Activated T-cell treated with anti-CD3 and anti-CD28 coated beads for 4 hours (primary cell): ENCODE data around the gene CYP19A1.

Source experiments
- DNase-seq: peaks from one replicate; pipeline ENCODE4 v3.0.0-alpha.2; 2020

CYP19A1 gene

DNA sequence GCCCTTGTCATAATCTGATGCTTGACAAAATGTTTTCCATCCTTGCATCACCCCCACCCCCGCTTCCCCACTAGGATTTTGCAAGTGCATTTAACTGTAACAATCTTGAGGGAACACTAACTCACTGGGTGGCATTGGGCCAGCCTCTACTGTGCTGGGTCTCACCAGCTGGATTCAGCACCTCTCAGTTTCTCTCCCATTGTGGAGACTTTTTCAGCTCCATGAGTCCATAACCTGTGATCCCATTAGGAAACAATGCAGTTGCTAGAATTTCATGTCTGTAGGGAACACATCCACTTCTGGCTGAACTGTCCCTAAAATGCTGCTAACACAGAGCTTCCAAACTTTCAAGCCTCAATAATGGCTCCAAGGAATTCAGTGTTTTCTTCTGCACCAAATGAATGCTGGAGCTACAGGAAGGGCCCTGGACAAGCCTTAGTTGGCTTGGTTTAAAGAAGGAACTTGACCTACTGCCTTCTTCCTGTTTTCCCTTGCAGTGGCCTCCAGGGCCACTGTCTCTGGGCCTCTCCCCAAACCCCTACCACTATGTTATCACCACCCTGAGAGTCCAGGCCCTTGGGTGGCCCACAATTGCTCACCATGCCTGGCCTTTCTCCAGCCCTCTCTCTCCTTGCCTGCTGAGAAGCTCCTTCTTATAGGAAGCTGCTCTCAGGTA is 15.6 kb downstream of the CYP19A1 start:
- DNase-seq, result no peak

DNA sequence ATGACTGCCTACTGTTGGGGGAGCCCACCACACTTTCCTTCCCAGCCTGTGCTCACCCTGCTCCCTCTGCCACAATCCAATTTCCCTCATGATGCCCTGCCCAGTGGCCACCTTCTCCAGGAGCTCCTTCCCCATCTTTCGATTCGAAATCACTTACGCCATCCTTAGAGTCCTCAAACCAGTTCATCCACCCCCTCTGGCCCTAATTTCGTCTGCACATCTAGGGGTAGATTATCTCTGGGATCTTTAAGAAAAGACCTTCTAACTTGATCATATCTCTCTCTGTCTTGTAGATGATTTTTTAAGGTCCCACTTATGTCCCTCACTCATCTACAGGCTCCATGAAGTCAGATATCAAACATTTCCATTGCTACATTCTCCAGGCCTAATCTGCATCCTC is 17.1 kb downstream of the CYP19A1 start:
- DNase-seq, result no peak

DNA sequence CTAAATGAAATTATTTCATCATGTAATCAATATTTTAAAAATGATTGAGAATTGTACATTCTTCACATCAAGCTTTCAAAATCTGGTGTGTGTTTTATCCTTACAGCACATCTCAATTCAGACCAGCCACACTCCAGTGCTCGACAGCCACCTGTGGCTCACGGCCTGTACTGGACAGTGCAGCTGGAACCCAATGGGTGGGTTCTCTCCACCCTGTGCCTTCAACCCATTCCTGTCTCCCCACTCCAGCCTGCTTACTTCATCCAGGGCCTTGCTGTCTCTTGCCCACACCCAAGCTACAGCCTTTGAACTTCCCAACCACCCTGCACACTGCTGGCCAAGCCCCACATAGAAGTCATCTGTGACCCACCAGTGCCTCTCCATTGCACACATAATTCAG is 17.6 kb downstream of the CYP19A1 start:
- DNase-seq, result no peak

- no peak for DNase-seq
Measured at GRCh38 chr15:51319539-51319938, 18.9 kb downstream of the CYP19A1 start.

GRCh38 chr15:51318382-51319150 is 19.8 kb downstream of the CYP19A1 start:
- no peak for DNase-seq

DNA sequence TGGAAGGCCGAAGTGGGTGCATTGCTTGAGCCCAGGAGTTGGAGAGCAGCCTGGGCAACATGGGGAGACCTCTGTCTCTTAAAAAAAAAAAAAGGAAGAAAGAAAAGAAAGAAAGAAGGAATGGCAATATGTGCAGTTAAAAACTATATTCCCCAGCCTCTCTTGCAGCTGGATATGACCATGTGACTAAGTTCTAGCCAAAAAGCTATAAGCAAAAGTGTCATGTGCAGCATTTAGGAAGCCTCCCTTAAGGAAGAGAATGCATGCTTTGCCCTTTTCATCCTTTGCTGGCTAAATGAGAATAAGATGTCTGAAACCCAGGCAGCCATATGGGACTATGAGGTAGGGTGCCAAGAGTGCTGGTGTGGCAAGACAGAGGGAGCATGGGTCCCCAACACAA is 21.8 kb downstream of the CYP19A1 start:
- no peak for DNase-seq

- no peak for DNase-seq
Measured at GRCh38 chr15:51315726-51316125, 22.7 kb downstream of the CYP19A1 start.

GRCh38 chr15:51314391-51315337 is 23.7 kb downstream of the CYP19A1 start:
- DNase-seq, result no peak

GRCh38 chr15:51313644-51314280 is 24.6 kb downstream of the CYP19A1 start:
- DNase-seq, result no peak

- DNase-seq, result no peak
Measured at GRCh38 chr15:51313074-51313393, 25.4 kb downstream of the CYP19A1 start.

DNA sequence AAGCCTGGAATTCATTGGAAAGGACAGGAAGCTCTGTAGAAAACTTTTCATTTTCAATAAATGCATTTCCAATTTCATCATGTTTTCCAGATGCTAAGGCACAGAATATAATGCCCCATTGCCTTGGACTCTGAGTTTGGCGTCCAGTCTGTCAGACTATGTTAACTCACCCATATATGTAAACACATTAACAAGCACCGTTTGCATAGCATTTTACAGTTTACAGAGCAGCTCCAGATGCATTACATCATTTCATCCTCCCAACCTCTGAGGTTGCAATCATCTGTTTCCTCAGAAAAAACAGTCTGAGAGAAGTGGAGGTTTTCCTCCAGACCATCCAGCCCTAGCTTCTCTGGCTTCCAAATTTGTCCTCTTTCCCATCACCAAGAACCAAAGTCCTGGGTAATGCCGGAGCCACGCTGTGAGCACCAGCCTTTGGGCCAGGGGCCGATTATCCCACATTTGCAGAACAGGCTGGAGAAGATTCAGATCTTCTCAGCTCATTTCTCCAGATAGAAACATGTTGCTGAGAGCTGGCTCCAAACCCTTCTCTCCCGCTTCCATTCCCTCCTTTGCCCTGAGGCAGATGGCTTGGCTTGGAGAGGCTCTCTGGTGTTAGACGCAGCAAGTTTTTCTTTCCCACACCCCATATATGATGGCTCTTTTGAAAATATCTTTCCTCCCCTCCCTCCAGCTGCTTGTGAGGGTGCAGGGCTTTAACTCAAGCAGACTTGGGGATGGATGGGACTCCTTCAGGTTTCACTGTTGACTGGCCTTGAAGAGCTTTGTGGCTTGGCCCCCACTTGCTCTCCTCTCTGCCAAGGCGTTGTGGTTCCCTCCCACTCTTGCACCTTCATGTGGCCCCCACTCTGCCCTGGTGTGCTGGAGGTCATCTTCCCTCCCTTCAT is 26.0 kb downstream of the CYP19A1 start:
- DNase-seq, result no peak

- DNase-seq, result no peak
Measured at GRCh38 chr15:51311510-51311909, 26.9 kb downstream of the CYP19A1 start.

GRCh38 chr15:51310064-51310463 is 28.3 kb downstream of the CYP19A1 start:
- DNase-seq, result no peak

DNA sequence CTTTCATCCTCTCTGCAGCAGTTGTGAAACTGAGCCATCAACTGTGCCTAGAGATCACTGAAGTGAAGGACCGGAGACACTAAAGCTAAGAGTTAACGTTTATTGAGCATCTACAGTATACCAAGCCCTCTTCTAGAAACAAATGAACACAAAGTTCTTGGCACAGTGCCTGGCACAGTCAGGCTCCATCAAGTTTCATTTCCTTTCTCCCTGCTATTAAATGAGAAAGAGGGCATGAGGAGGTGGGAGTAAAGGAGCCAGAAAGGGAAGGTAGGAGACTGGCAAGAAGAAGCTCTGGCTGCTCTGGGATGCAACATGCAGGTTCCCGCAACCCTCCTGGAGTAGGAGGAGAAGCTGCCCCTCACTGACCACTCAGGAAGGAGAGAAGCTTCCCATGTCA is 30.6 kb downstream of the CYP19A1 start:
- DNase-seq, result no peak

GRCh38 chr15:51307325-51307724 is 31.1 kb downstream of the CYP19A1 start:
- DNase-seq, result no peak

DNA sequence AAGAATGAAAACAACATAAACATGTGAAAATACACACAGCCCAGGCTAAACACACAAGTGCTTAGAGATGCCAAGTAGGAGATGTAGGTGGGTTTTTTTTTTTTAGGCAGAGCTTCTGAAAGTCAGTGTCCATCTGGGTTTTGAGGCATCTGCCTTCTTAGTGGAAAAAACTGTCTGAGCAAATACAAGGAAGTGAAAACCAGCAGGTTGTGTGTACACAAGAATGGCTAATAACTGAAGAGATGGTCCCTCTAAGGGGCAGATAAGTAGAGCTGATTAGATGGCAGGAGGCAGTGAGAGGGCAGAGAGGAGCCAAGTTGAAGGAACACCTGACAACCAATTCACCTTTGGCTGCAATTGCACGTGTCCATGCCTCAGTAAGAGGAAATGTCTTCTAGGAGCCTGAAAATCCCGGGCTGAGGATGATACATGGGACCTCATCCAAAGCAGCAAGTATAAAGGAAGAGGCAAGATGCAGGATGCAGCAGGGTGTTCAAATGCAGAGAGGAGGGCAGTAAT is 34.9 kb downstream of the CYP19A1 start:
- DNase-seq, result no peak

DNA sequence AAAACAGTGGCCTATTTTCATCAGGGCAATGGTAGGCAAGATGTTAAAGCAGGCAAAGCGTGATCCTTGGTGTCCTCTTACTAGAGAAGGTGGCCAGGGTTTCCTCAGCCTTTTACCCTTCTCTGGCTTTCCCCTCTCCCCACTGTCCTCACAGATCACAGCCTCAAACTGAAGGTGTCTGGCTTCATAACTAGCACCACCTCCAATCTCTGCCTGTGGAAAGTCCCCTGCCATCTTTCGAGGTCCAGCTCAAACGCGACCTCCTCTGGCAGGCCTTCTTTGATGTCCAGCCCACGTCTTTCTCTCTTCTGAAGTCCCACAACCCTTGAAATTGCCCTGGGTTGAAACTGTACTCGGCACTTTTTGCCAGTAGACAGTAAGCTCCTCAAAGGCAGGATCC is 35.9 kb downstream of the CYP19A1 start:
- DNase-seq, result no peak

DNA sequence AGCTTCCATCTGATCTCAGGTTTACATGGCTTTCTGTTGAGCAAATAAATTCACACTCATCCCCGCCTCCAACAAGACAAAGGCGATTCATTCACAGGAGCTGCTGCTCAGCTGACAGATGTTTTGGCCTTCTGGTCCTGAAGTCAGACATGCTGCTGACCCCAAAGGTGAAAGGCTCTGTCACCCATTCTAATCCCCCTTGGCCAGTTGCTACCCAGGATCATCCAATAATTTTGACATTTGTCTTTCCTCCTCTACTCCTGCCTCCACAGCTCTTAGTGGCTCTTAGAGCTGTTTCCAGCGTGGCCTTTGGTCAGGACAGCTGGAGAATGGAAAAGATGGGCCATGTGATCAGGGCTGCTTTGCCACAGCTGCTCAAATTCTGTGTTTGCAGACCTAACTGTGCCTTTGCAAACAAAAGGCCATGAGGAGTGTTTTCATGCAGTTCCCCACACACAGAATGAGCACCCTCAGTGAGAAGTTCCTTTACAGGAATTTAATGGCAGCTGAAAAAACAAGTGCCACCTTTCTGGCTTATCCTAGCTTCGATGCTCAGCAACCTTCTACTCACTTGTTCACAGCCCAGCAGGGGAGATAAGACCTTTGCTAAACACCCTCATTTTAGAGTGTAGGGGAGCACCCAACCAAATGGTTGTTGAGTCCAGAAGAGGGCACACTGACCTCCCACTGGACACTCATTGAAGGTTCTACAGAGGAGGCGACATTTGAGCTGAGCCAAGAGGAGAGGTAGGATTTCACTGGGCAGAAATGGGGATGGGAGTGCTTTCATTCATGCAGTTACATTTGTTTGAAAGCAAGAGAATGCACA is 39.0 kb downstream of the CYP19A1 start:
- no peak for DNase-seq

- DNase-seq, result no peak
Measured at GRCh38 chr15:51298620-51299019, 39.8 kb downstream of the CYP19A1 start.

- no peak for DNase-seq
Measured at GRCh38 chr15:51290720-51291119, 47.7 kb downstream of the CYP19A1 start.

- DNase-seq, result no peak
Measured at GRCh38 chr15:51289290-51289689, 49.1 kb downstream of the CYP19A1 start.
